ENCODE data around the gene PHETA1. TPM values are rescaled to one million over a fixed set of nuclear protein-coding genes. Genes with fewer than 3 reads are reported as not detected.
"Not testable (repeated sequence)": the region's sequence is repeated elsewhere in the genome, so short reads cannot be mapped to it uniquely, and the experiment has no call there.

PHETA1 gene
- total RNA-seq, 1 experiment from 2014 or later = 3.4 TPM

- TF ChIP-seq CTCF (IDR thresholded peaks at IDR 0.05; ENCODE audit: unreplicated experiment) = no peak
- DNase-seq (ENCODE audit: unreplicated experiment) = no peak
- ChIA-PET POLR2A (no interaction called here), CTCF (interaction anchor here (0.6 to 1.9 kb wide), 2 partner anchors 10 to 334 kb away, joined by 3 to 8 read pairs; no protein-coding TSS in a partner anchor)
- Mint-ChIP-seq H3K9me3 (ENCODE audit: unreplicated experiment) (no peaks in the 10 kb centered on the region), H3K27me3 (ENCODE audit: insufficient read depth, unreplicated experiment) (no peaks in the 10 kb centered on the region), H3K27ac (ENCODE audit: low read depth, unreplicated experiment) (no peak overlapping the region), H3K36me3 (ENCODE audit: insufficient read depth, unreplicated experiment) (peaks cover 4% of the 10 kb centered on the region), H3K4me3 (ENCODE audit: unreplicated experiment) (no peak overlapping the region), H3K4me1 (ENCODE audit: insufficient read depth, unreplicated experiment) (no peaks in the 10 kb centered on the region)
- intact Hi-C loops (cut with micrococcal nuclease) = no loop called here
- BruUV-seq (replicated peaks) = no TSS peak
Measured at GRCh38 chr12:111341426-111342065, 27.3 kb downstream of the PHETA1 start.

GRCh38 chr12:111340680-111341079 is 28.2 kb downstream of the PHETA1 start:
- H3K4me3 Mint-ChIP-seq (ENCODE audit: unreplicated experiment); H3K27me3 Mint-ChIP-seq (ENCODE audit: insufficient read depth, unreplicated experiment); BruUV-seq (replicated peaks); H3K4me1 Mint-ChIP-seq (ENCODE audit: insufficient read depth, unreplicated experiment); CTCF ChIA-PET; intact Hi-C loops (cut with micrococcal nuclease); H3K27ac Mint-ChIP-seq (ENCODE audit: low read depth, unreplicated experiment); H3K36me3 Mint-ChIP-seq (ENCODE audit: insufficient read depth, unreplicated experiment); POLR2A ChIA-PET; DNase-seq (ENCODE audit: unreplicated experiment); H3K9me3 Mint-ChIP-seq (ENCODE audit: unreplicated experiment): not testable (repeated sequence)

- Mint-ChIP-seq H3K4me3 (ENCODE audit: unreplicated experiment) (no peak overlapping the region), H3K27ac (ENCODE audit: low read depth, unreplicated experiment) (no peak overlapping the region), H3K27me3 (ENCODE audit: insufficient read depth, unreplicated experiment) (no peaks in the 10 kb centered on the region), H3K36me3 (ENCODE audit: insufficient read depth, unreplicated experiment) (peaks cover 4% of the 10 kb centered on the region), H3K4me1 (ENCODE audit: insufficient read depth, unreplicated experiment) (no peaks in the 10 kb centered on the region), H3K9me3 (ENCODE audit: unreplicated experiment) (no peaks in the 10 kb centered on the region)
- intact Hi-C loops (cut with micrococcal nuclease) = no loop called here
- BruUV-seq (replicated peaks) = no TSS peak
- ChIA-PET CTCF (no interaction called here), POLR2A (no interaction called here)
- TF ChIP-seq CTCF (IDR thresholded peaks at IDR 0.05; ENCODE audit: unreplicated experiment) = no peak
- DNase-seq (ENCODE audit: unreplicated experiment) = no peak
Measured at GRCh38 chr12:111340231-111340630, 28.7 kb downstream of the PHETA1 start.

- Mint-ChIP-seq H3K4me3 (ENCODE audit: unreplicated experiment) (no peak overlapping the region), H3K4me1 (ENCODE audit: insufficient read depth, unreplicated experiment) (no peaks in the 10 kb centered on the region), H3K9me3 (ENCODE audit: unreplicated experiment) (no peaks in the 10 kb centered on the region), H3K36me3 (ENCODE audit: insufficient read depth, unreplicated experiment) (peaks cover 4% of the 10 kb centered on the region), H3K27me3 (ENCODE audit: insufficient read depth, unreplicated experiment) (no peaks in the 10 kb centered on the region), H3K27ac (ENCODE audit: low read depth, unreplicated experiment) (no peak overlapping the region)
- DNase-seq (ENCODE audit: unreplicated experiment) = no peak
- TF ChIP-seq CTCF (IDR thresholded peaks at IDR 0.05; ENCODE audit: unreplicated experiment) = no peak
- BruUV-seq (replicated peaks) = no TSS peak
- POLR2A ChIA-PET = no interaction called here
- CTCF ChIA-PET = interaction anchor here (0.5 to 1.1 kb wide), 4 partner anchors 21 to 190 kb away, joined by 3 read pairs; no protein-coding TSS in a partner anchor
- intact Hi-C loops (cut with micrococcal nuclease) = no loop called here
Measured at GRCh38 chr12:111339321-111339938, 29.5 kb downstream of the PHETA1 start.
